Breast epithelium (tissue), 3 donors: ENCODE data around the gene FOXL1.

ENCODE experiments used
- CTCF ChIP-seq, 3 donors: fragments of 450-650 bp; IDR thresholded peaks; one replicate each; pipeline ENCODE4 v1.5.1; 2016 to 2017; ENCODE audit warnings: antibody characterized with exemption in 3 of 3, mild to moderate bottlenecking in 3 of 3, moderate library complexity in 3 of 3
- POLR2A ChIP-seq: fragments of 450-650 bp; IDR thresholded peaks from one replicate; pipeline ENCODE4 v1.6.1; 2016; ENCODE audit warnings: antibody characterized with exemption, mild to moderate bottlenecking, moderate library complexity
- POLR2AphosphoS5 ChIP-seq, 3 donors: sonication (generic); formaldehyde crosslinking; IDR thresholded peaks; one replicate each; pipeline ENCODE4 v1.6.1; 2017; ENCODE audit warnings: antibody characterized with exemption in 3 of 3

GRCh38 chr16:86547286-86547685 lies 31.1 kb upstream of the FOXL1 start:
- no peak for TF ChIP-seq CTCF (IDR thresholded peaks at IDR 0.05)
- TF ChIP-seq POLR2AphosphoS5 (IDR thresholded peaks at IDR 0.05): no peak
- TF ChIP-seq POLR2A: no peak
